Astrocyte of the cerebellum (primary cell): ENCODE data around the gene TMED5.

Source experiments
- DNase-seq: peaks from one replicate; pipeline ENCODE4 v3.0.0-alpha.2; 2011; ENCODE audit warnings: low read depth
- H3K4me3 ChIP-seq: 2 replicates; pipeline ENCODE4 v1.5.1; 2011; ENCODE audit warnings: mild to moderate bottlenecking, low read depth, low read length, moderate library complexity
- CTCF ChIP-seq: IDR thresholded peaks from 2 replicates; pipeline ENCODE4 v1.5.1; 2012; ENCODE audit warnings: low read length, low read depth, moderate library complexity, mild to moderate bottlenecking; ENCODE audit errors: missing control alignments
- in situ Hi-C: cut with HindIII; loops from 2 replicates; pipeline ENCODE4 v1.10.0; 2017; ENCODE audit warnings: low sequenced_read_pairs

TMED5 gene

GRCh38 chr1:93143136-93143535, 37.1 kb downstream of the TMED5 start:
- no peak for DNase-seq
- no peak for TF ChIP-seq CTCF
- in situ Hi-C loops, result no loop called here
- H3K4me3 ChIP-seq, result no peak overlapping the region

GRCh38 chr1:93142161-93142560, 38.1 kb downstream of the TMED5 start:
- TF ChIP-seq CTCF, result no peak
- in situ Hi-C loops, result no loop called here
- no peak overlapping the region for H3K4me3 ChIP-seq
- no peak for DNase-seq

- no peak for DNase-seq
- in situ Hi-C loops, result no loop called here
- no peak for TF ChIP-seq CTCF
- no peak overlapping the region for H3K4me3 ChIP-seq
Observed at GRCh38 chr1:93140106-93140505, 40.1 kb downstream of the TMED5 start.

GRCh38 chr1:93137604-93138292, 42.5 kb downstream of the TMED5 start:
- no peak for DNase-seq
- H3K4me3 ChIP-seq, result no peak overlapping the region
- in situ Hi-C loops, result no loop called here
- TF ChIP-seq CTCF, result no peak

- H3K4me3 ChIP-seq, result no peak overlapping the region
- in situ Hi-C loops, result no loop called here
- no peak for TF ChIP-seq CTCF
- DNase-seq, result no peak
Observed at GRCh38 chr1:93136445-93136844, 43.8 kb downstream of the TMED5 start.

- no peak for TF ChIP-seq CTCF
- H3K4me3 ChIP-seq, result no peak overlapping the region
- in situ Hi-C loops, result no loop called here
- DNase-seq, result no peak
Observed at GRCh38 chr1:93132638-93133037, 47.6 kb downstream of the TMED5 start.
